ENCODE results near the gene GOLGA3. TPM values are rescaled to one million over a fixed set of nuclear protein-coding genes. Genes with fewer than 3 reads are reported as not detected.

The GOLGA3 gene
- total RNA-seq, 2 experiments from 2014 or later: 52.2 to 55.6 TPM

DNA sequence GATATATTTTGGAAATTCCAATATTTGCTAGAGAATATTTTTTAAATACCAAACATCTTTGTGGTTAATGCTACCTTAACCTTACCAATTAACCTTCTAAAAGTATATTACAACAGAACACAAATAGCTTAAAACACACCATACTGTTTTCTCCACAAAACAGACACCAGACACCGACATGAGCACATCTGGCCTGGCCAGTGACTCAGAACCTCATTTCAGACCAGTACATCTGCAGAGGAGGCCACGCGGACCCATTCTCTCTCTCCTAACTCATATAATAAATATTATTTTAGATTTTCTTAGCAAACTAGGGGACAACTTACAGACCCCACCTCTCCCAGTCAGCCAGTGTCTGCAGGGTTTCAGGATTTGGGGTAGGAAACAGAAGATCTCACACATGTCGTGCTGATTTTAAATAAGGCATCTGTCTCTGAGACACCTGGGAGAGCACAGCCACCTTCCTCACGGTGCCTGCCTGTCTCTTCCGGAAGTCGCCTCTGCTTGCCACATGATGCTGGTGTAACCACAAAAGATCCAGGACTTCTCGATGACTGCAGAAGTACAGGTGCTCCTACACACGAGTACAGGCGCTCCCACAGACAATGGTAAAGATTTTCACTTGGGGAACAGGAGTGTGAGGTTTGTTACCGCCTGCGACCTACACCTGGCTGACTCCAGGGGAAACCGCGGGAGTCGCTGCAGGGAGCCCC, 57.4 kb downstream of the GOLGA3 start:
- DNase-seq: peak; percentile 62
- intact Hi-C loops (cut with micrococcal nuclease): no loop called here
- CTCF ChIA-PET: interaction anchor here (1.1 kb wide), 1 partner anchor 10 kb away, joined by 3 read pairs; no protein-coding TSS in a partner anchor
- H3K27me3 Mint-ChIP-seq: no peaks in the 10 kb centered on the region
- H3K4me3 Mint-ChIP-seq: peak overlapping the region; percentile 32
- peak overlapping the region; percentile 78 for H3K27ac Mint-ChIP-seq
- peaks cover 52% of the 10 kb centered on the region for H3K4me1 Mint-ChIP-seq (ENCODE audit: low read depth)
- peaks cover 44% of the 10 kb centered on the region for H3K36me3 Mint-ChIP-seq (ENCODE audit: low read depth)
- peak; percentile 64 for ATAC-seq
- TF ChIP-seq, protein P1, sequence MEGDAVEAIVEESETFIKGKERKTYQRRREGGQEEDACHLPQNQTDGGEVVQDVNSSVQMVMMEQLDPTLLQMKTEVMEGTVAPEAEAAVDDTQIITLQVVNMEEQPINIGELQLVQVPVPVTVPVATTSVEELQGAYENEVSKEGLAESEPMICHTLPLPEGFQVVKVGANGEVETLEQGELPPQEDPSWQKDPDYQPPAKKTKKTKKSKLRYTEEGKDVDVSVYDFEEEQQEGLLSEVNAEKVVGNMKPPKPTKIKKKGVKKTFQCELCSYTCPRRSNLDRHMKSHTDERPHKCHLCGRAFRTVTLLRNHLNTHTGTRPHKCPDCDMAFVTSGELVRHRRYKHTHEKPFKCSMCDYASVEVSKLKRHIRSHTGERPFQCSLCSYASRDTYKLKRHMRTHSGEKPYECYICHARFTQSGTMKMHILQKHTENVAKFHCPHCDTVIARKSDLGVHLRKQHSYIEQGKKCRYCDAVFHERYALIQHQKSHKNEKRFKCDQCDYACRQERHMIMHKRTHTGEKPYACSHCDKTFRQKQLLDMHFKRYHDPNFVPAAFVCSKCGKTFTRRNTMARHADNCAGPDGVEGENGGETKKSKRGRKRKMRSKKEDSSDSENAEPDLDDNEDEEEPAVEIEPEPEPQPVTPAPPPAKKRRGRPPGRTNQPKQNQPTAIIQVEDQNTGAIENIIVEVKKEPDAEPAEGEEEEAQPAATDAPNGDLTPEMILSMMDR (IDR thresholded peaks at IDR 0.05): no peak
- H3K9me3 Mint-ChIP-seq: no peaks in the 10 kb centered on the region
- POLR2A ChIA-PET: interaction anchor here (1.4 kb wide), 1 partner anchor 10 kb away, joined by 12 read pairs; the partner anchor contains the start of gene ANKLE2

DNA sequence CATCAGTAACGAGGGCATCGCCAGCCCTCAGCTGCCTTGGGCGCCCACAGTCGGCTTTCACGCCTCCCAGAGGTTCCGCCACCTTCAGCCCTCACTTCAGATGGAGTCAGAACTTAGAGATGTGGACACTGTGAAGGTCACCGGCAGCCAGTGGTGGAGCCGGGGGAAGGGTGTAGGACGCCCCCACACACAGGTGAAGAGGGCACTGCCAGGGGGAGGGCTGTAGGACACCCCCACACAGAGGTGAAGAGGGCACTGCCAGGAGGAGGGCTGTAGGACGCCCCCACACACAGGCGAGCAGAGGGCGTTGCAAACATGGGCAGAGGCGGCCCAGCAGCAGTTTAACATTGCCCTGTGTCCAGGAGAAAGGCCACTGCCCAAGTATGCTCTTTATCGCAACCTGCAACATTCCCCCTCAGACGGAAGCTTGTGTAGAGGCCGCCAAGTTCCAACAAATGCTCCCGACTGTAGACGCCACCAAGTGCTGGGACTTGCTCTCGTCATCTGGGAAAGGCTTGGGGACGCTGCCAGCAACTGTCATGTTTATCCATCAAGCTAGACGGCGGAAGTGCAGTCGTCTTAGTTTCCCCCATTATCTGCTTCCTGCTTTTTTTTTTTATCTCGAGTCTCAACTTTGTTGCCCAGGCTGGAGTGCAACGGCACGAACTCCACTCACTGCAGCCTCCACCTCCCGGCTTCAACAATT, 62.1 kb downstream of the GOLGA3 start:
- Mint-ChIP-seq H3K4me1 (ENCODE audit: low read depth) (peaks cover 42% of the 10 kb centered on the region), H3K36me3 (ENCODE audit: low read depth) (peaks cover 16% of the 10 kb centered on the region), H3K27ac (no peak overlapping the region), H3K9me3 (no peaks in the 10 kb centered on the region), H3K4me3 (no peak overlapping the region), H3K27me3 (no peaks in the 10 kb centered on the region)
- ATAC-seq (no peak), DNase-seq (no peak)
- TF ChIP-seq, protein P1 (IDR thresholded peaks at IDR 0.05): no peak
- ChIA-PET POLR2A (no interaction called here), CTCF (interaction anchor here (0.9 to 2.7 kb wide), 3 partner anchors 10 to 139 kb away, joined by 3 to 25 read pairs (median 8); no protein-coding TSS in a partner anchor)
- intact Hi-C loops (cut with micrococcal nuclease): loop anchor here (10.0 kb wide), 1 partner anchor 118 kb away; the partner anchor contains the start of gene CHFR

DNA sequence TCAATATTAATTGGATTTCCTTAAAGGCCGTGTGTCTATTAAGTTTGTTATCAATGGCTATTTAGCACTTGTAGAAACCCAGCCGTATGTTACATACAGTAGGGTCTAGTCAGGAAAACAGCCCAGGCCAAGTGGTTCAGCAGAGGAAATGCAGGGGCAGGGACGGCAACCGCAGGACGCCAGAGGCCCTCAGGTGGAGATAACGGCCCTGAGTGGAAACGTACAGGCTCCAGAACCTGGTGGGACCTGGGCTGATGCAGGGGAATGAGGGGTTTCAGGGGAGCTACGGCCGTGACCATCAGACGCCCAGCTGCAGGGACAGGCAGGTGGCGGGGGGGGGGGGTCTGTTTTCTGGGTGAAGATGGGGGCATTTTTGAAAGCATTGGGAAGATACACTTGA, 63.3 kb downstream of the GOLGA3 start:
- CTCF ChIA-PET: interaction anchor here (1.8 kb wide), 1 partner anchor 139 kb away, joined by 4 read pairs; no protein-coding TSS in a partner anchor
- TF ChIP-seq, protein P1 (IDR thresholded peaks at IDR 0.05): no peak
- no peak overlapping the region for H3K4me3 Mint-ChIP-seq

DNA sequence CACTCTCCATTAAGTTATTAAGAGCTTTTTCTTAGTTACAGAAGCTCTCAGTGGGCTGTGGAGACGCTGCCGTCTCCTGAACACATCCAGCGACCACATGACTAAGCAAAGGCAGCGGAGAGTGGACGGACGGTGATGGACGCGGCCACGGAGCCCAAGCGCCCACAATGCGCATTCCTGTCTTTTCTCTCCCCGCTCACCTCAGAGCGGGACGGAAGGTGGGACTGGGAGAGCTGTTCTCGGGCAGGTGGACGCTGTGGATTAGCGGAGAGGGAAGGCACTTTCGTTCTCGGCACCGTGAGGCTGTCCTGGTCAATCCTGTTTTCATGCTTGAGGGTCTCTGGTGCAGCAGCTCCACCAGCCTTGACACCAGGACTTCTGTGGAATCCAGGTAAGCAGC, 64.4 kb downstream of the GOLGA3 start:
- Mint-ChIP-seq H3K4me1 (ENCODE audit: low read depth) (peaks cover 35% of the 10 kb centered on the region), H3K4me3 (no peak overlapping the region), H3K36me3 (ENCODE audit: low read depth) (peaks cover 20% of the 10 kb centered on the region), H3K27me3 (no peaks in the 10 kb centered on the region), H3K27ac (no peak overlapping the region), H3K9me3 (no peaks in the 10 kb centered on the region)
- DNase-seq: no peak
- ChIA-PET CTCF (interaction anchor here (1.4 to 1.8 kb wide), 2 partner anchors 17 to 140 kb away, joined by 3 to 4 read pairs; no protein-coding TSS in a partner anchor), POLR2A (interaction anchor here (0.8 to 1.0 kb wide), 3 partner anchors 9 to 77 kb away, joined by 3 read pairs; partner anchors contain the start of gene POLE)
- no peak for ATAC-seq
- intact Hi-C loops (cut with micrococcal nuclease): loop anchor here (10.0 kb wide), 1 partner anchor 121 kb away; the partner anchor contains the start of gene CHFR
- TF ChIP-seq, protein P1 (IDR thresholded peaks at IDR 0.05): no peak

More for the DNA sequence above, 63.3 kb downstream of the GOLGA3 start:
- Mint-ChIP-seq H3K27me3 (no peaks in the 10 kb centered on the region), H3K36me3 (ENCODE audit: low read depth) (peaks cover 18% of the 10 kb centered on the region), H3K9me3 (no peaks in the 10 kb centered on the region), H3K4me1 (ENCODE audit: low read depth) (peaks cover 38% of the 10 kb centered on the region), H3K27ac (no peak overlapping the region)
- DNase-seq: no peak
- POLR2A ChIA-PET: interaction anchor here (0.6 to 1.1 kb wide), 3 partner anchors 10 to 80 kb away, joined by 3 to 4 read pairs (median 3); no protein-coding TSS in a partner anchor
- ATAC-seq: no peak
- intact Hi-C loops (cut with micrococcal nuclease): loop anchor here (10.0 kb wide), 1 partner anchor 119 kb away; the partner anchor contains the start of gene CHFR

All from activated CD8-positive, alpha-beta T cell treated with anti-CD3 and anti-CD28 coated beads for 36 hours (primary cell).